Activated T-helper 1 cell treated with anti-CD3 and anti-CD28 coated beads, Interleukin-2, amount 50 U/mL, for 16 hours (primary cell): ENCODE data around the gene ANXA1.

Experiments used
- DNase-seq, 2 donors: peaks; one replicate each; pipeline ENCODE4 v3.0.0-alpha.2; 2020; ENCODE audit warnings: low read depth in 1 of 2, low spot score in 1 of 2

Gene ANXA1

GRCh38 chr9:73137914-73138313 lies 13.8 kb upstream of the ANXA1 start:
- DNase-seq: no peak

- DNase-seq: no peak
Measured at GRCh38 chr9:73138516-73138915, 13.1 kb upstream of the ANXA1 start.

GRCh38 chr9:73141282-73141681 lies 10.4 kb upstream of the ANXA1 start:
- DNase-seq: no peak

GRCh38 chr9:73143711-73144328 lies 7.8 kb upstream of the ANXA1 start:
- no peak for DNase-seq

- DNase-seq: no peak
Measured at GRCh38 chr9:73146111-73146815, 5.4 kb upstream of the ANXA1 start.

GRCh38 chr9:73148447-73148937 lies 3.2 kb upstream of the ANXA1 start:
- DNase-seq: no peak

GRCh38 chr9:73149371-73150067 lies 2.1 kb upstream of the ANXA1 start:
- DNase-seq: no peak

- DNase-seq: no peak
Measured at GRCh38 chr9:73152543-73152844, 829 bp downstream of the ANXA1 start.

- DNase-seq: no peak
Measured at GRCh38 chr9:73152953-73153352, 1.3 kb downstream of the ANXA1 start.

- no peak for DNase-seq
Measured at GRCh38 chr9:73153793-73154227, 2.1 kb downstream of the ANXA1 start.

GRCh38 chr9:73154271-73154670 lies 2.6 kb downstream of the ANXA1 start:
- no peak for DNase-seq

- no peak for DNase-seq
Measured at GRCh38 chr9:73154722-73155121, 3.1 kb downstream of the ANXA1 start.

GRCh38 chr9:73155377-73155776 lies 3.7 kb downstream of the ANXA1 start:
- DNase-seq: no peak

GRCh38 chr9:73155968-73156864 lies 4.6 kb downstream of the ANXA1 start:
- no peak for DNase-seq

- DNase-seq: no peak
Measured at GRCh38 chr9:73156865-73157187, 5.2 kb downstream of the ANXA1 start.

GRCh38 chr9:73157811-73158210 lies 6.1 kb downstream of the ANXA1 start:
- DNase-seq: no peak

- no peak for DNase-seq
Measured at GRCh38 chr9:73158723-73159122, 7.1 kb downstream of the ANXA1 start.

- DNase-seq: no peak
Measured at GRCh38 chr9:73160868-73161267, 9.2 kb downstream of the ANXA1 start.

- DNase-seq: no peak
Measured at GRCh38 chr9:73162987-73163768, 11.5 kb downstream of the ANXA1 start.

- no peak for DNase-seq
Measured at GRCh38 chr9:73165911-73166310, 14.2 kb downstream of the ANXA1 start.

GRCh38 chr9:73166468-73166867 lies 14.8 kb downstream of the ANXA1 start:
- no peak for DNase-seq
